GM19035 (cell line): ENCODE data around the gene RNF113B.

Source experiments
- ATAC-seq: cut with Tn5 transposase; IDR thresholded peaks from one replicate; pipeline ENCODE4 v1.9.1; 2021; ENCODE audit not compliant: unreplicated experiment

The RNF113B gene

DNA sequence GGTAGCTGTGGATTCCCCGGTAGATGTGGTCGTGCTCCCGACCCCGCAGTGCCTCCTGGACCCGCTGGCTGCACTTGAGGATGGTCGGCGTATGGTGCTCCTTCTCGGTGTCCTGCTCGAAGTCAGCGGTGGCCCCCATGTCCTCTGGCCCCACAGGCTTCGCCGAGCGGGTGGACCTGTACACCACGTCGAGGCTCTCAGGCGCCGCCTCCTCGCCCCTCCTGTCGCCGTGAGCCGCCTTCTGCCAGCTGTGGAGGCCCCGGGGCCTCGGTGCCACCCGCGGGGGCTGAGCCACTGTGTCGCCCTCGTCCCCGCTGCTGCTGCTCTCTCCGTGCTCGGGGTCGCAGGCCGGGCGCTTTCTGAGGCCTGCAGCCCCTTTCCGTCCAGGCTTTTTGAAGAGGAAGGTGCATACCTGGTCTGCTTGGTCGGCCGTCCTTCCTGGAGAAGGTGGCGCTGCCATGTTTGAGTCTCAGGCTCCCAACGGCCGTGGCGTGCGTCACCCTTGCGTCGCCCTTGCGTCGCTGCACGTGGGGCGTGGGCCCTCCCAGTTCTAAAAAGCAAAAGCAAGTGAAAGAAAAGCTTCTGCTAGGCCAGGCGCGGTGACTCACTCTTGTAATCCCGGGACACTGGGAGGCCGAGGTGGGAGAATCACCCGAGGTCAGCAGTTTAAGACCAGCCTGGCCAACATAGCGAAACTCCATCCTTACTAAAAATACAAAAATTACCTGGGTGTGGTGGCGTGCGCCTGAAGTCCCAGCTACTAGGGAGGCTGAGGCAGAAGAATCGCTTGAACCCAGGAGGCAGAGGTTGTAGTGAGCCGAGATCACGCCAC, at the start of gene RNF113B:
Gene RNF113B (minus strand): TSS at position 493 of the 832 bp plus-strand sequence. CDS start 33 bp downstream, at position 460.
- ATAC-seq: no peak

DNA sequence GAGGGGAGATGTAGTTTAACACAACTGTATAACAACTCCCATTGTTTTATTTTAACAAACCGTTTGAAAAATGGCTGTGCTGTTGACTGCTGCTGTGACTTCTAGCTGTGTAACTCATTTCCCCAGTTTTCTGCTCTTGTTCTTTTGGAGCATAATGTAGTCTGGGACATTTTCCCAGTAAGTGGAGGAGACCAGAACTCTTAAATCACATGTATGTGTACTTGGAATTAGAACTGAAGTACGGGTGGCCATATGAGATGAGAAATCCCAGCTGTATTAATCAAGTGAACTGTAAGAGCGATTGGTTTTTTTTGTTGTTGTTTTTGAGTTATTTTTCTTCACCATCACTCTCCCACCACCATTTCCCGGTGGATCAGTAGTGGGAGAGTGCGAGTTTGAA, 49.4 kb upstream of the RNF113B start:
- ATAC-seq: no peak

DNA sequence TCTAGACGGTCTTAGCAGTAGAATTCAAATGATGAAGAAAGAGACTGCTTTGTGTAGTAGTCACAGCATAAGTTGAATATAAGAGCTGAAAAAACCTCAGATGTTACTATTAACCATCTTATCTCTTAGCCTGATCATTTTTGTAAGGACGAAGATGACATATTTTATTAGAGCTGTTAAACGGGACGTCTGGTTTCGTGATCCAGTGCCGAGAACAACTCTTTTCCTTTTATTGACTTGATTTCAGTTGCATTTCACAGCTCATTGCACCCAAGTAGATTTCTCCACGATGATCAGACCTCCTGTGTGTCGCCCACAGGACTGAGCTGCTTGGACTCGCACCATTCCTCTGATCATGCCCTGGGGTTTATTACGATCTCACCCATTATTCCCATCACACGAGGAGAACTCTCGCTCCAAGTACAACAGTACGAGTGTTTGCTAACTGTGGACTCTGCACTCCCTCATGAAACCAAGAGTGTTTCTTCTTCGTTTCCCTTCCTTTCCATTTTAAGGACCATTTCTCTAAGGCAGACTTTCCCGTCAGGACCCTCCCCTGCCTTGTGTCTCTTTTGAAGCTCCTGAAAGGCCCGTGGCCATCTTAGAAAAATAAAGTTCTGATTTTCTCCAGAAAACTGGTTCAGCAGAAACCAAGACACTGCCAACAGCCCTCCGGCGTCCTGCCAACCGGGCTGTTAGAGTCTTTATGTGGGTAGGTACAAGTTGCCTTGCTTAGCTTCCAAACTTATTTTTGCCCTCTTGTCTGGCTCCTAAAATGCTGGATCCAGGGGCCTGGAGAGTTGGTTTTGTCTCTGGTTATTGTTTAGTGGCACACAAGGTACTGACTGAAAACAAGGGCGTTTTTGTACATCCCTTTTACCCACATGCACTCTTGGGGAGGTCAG, 48.2 kb upstream of the RNF113B start:
- ATAC-seq: no peak

GRCh38 chr13:98224557-98224956, 47.5 kb upstream of the RNF113B start:
- ATAC-seq: no peak

DNA sequence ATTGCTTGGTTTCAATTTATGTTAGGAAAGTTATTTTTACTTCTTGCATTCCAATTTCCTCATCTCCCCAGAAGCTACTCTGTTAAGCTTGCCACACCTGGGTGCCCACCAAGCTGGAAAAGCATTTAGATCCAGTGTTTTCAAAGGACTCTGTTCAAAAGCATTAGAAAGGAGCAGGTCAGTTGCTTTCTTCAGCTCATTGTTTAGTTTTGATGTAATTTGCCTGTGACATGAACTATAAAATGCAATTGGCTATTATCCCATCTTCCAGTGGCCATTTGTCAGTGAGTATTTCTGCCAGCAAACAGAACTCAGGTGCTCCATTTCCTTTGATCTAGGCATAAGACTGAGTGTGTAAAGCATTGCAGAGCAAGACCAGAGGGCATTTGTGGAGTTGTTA, 46.7 kb upstream of the RNF113B start:
- no peak for ATAC-seq

DNA sequence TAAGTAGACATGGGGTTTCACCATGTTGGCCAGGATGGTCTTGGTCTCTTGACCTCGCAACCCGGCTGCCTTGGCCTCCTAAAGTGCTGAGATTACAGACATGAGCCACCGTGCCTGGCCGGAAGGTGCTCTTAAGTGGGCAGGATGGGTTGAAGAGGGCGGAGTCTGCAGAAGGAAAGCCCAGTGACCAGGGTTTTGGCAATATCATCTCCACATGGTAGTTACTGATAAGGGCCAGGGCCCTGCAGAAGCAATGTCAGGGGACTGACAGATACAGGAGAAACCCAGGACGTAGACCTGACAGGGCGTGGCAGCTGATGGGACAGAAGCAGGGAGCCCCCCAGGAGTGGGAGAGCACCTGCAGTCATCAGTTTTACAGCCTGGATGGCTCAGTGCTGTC, 45.7 kb upstream of the RNF113B start:
- no peak for ATAC-seq

DNA sequence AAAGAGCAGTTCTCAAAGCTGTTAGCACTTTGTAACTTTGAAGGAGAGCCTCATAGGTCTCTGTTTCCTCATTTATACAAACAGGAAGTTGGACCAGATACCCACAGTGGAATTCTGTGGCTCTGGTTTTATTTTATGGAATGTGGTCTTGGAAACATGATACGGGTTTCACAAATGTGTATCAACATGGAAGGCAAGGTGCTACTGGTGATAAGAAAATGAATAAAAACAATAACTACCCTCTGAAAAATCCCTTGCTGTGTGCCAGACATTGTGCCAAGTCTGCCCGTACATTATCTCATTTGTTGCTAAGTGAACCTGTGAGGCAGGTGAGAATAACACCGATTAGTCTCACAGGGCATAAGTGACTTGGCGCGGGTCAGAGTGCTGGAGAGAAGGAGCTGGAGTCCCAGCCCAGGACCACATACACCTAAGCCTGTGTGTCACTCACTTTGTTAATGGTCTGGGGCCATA, 45.0 kb upstream of the RNF113B start:
- ATAC-seq: no peak

DNA sequence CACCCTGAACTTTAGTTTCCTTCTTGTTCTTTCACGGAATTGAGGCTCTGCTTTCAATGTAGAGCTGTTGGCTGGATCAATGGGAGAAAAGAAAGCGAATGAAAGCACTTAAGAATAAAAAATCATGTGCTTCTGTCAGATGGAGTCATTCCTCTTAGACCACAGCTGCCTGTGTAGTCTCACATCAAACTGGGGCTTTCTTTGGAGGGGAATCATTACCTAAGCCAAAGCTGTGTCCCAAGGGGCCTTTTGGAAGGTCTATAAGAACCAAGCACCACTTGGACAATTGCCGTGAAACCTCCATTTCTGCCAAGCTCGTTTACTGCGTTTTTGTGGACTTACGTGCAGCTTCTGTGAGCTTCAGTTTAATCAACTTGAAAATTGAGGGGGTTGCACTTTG, 44.2 kb upstream of the RNF113B start:
- no peak for ATAC-seq

DNA sequence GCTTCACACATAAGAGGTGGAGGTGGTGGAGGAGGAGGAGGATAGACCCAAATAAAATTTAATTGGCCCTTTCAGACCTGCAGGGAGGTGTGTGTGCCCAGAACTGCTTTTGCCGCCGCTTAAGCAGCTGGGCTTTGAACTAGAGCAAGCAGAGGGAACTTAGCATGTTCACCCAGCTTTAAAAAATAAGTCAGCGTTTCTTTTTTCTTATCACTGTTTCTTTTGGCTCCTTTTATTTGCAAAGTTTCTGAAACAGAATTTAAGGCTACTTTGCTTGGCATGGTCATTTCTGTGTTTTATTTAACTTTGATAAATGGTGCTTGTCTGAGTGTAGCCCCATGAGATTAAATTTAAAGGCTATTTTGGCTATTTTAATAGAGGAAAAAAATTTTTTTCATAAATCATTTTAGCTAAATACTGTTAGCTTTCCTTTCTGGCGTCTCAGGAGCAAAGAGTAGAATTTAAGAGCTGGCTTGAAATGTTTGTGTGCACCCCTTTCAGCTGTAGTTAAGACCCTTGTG, 43.3 kb upstream of the RNF113B start:
- ATAC-seq: no peak

GRCh38 chr13:98219685-98220084, 42.6 kb upstream of the RNF113B start:
- ATAC-seq: no peak

DNA sequence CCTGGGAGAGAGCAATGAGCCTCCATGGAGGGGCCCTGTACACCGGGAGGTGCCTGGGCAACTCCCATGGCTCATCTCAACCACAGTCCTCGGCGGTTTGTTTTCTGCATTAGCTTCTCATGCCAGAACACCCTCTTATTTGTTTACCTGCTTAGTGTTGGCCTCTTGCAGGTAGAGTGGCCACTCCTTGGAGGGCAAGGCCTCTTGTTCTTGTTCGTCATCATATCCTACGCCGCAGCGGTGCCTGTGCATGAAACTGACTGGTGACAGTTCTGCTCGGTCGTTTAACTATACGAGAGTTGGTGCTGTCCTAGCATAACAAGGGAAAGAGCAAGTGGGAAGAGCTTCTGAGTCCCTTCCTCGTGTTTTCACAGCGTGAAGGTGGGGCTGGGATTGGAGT, 40.5 kb upstream of the RNF113B start:
- ATAC-seq: no peak

GRCh38 chr13:98216711-98217285, 39.7 kb upstream of the RNF113B start:
- no peak for ATAC-seq

DNA sequence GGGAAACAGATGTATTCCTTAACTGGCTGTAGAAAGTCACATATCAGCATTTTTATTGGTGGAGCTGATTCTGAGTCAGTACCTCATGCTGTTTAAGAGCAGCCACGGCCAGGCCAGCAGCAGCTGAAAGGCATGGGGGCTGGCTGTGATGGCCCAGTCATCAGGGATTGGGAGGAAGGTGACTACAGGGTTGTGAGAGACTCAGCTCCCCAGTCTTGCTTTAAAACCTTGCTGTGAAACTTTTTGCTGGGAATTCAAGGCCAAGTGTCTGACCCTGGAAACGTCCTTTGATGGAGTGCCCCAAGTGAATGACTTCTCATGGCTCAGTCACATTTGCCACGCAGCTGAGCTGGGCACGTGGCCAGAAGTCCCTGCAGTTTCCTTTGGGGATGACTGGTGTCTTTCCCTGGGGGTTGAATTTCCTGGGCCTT, 39.1 kb upstream of the RNF113B start:
- no peak for ATAC-seq

- no peak for ATAC-seq
Measured at GRCh38 chr13:98215508-98215907, 38.4 kb upstream of the RNF113B start.

GRCh38 chr13:98214707-98215106, 37.6 kb upstream of the RNF113B start:
- ATAC-seq: no peak

DNA sequence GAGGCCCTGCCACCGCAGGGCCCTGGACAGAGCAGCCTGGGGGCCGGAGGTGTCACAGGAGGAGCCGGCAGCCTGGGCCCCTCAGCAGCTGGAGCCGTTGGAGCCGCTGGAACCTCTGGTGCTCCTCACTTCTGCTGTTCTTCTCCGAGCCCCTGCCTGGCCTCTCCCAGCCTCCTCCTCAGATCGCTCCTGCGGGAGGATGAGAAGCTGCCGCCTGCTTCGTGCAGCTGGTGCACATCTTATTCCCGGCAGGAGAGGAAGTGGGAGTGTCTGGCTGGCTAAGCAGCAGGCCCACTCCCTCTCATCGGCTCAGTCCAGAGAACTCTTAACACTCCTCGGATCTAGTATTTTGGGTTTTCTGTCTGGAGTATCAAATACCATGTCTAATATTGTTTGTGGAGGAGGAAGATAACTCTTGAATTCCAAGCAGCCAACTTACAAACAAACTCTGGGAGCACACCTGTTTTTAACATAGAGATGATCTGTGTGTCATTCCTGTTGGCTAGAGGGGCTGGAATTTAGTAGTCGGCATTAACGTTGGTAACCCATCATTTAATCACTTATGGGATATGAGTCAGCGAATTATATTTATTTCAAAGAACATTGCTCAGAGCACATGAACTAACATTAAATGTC, 37.1 kb upstream of the RNF113B start:
- no peak for ATAC-seq

DNA sequence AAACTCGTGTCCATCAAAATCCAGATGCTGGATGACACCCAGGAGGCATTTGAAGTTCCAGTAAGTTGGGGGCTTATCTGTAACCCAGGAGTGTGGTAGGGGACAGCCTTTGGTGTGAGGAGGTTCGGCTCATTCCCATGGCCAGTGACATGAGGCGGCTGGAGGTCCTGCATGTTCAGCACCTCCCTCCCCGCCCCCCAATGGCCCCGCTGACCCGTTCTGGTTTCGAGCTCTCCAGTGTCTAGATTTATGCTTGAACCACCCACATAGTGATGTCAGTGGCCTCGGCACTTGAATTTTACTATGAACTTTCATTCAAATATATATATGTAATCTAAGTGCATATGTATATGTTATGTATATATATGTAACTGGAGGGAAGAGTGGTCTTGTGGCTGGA, 36.3 kb upstream of the RNF113B start:
- ATAC-seq: no peak

- ATAC-seq: no peak
Measured at GRCh38 chr13:98212763-98213162, 35.7 kb upstream of the RNF113B start.

DNA sequence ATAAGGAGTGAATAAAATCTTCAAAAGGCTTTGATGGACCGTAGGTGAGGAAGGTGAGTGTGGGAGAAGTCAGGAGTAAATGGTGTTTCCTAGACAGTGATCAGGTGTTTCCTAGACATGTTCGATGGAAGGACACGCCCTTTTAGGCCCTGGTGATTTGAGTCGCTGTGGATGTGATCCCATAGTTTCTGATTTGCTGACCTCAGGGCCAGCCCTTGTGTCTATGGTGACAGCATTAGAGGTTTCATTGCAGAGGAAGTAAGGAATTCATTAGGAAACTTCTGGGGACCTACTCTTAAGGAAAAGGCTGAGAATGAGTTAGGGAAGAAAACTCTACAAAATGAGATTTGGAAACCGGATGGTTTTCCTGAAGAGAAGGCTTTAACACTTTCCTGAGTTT, 31.5 kb upstream of the RNF113B start:
- ATAC-seq: no peak

DNA sequence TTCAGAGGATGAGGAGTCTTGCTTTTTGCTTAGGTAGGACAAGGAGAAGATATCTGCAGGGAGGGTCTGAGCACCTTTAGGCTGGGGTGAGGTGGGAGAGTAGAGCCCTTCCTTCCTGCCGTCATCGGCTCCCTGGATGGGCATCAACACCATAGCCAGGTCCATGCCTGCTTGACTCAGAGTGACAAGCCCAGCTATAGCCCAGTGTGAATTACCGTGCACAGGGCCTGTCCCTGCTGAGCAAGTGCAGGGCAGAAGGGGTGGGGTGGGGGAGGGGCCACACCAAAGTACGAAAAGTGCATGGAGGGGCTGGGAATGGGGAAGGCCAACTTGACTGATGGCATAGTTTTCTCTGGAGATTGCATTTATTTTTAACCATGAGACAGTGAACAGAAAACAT, 30.3 kb upstream of the RNF113B start:
- ATAC-seq: no peak

DNA sequence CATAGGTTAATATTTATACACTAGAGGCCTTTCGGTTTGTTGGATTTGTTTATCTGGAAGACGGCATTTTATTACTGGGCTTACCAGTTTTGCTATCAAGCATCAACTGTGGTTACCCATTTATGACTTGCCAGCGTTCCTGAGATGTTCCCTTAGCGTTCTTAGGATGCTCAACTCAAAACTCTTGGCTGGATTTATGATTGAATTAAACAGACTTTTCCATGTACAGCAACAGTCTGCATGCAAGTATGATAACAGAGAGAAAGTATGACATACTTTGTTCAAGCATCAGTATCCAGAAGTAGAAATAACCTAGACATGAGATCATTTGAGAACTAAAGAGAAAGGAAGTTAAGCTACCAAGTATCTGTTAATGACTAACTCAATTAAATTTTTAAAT, 29.9 kb upstream of the RNF113B start:
- no peak for ATAC-seq
